ENCODE measurements around the gene BASP1.

The BASP1 gene

GRCh38 chr5:17269201-17269600 is 51.8 kb downstream of the BASP1 start:
- TF ChIP-seq CTCF (conservative IDR thresholded peaks at IDR 0.05; ENCODE audit: low read depth, low read length) = no peak
- H3K4me3 ChIP-seq (ENCODE audit: low read depth, low read length) = no peak overlapping the region
- DNase-seq (ENCODE audit: low read depth) = no peak

GRCh38 chr5:17272111-17272510 is 54.7 kb downstream of the BASP1 start:
- DNase-seq (ENCODE audit: low read depth) = no peak
- no peak overlapping the region for H3K4me3 ChIP-seq (ENCODE audit: low read depth, low read length)
- TF ChIP-seq CTCF (conservative IDR thresholded peaks at IDR 0.05; ENCODE audit: low read depth, low read length) = no peak

- TF ChIP-seq CTCF (conservative IDR thresholded peaks at IDR 0.05; ENCODE audit: low read depth, low read length) = no peak
- DNase-seq (ENCODE audit: low read depth) = no peak
- H3K4me3 ChIP-seq (ENCODE audit: low read depth, low read length) = no peak overlapping the region
Measured at GRCh38 chr5:17275289-17276158, 58.1 kb downstream of the BASP1 start.

GRCh38 chr5:17276445-17276844 is 59.0 kb downstream of the BASP1 start:
- no peak for DNase-seq (ENCODE audit: low read depth)
- H3K4me3 ChIP-seq (ENCODE audit: low read depth, low read length) = no peak overlapping the region
- TF ChIP-seq CTCF (conservative IDR thresholded peaks at IDR 0.05; ENCODE audit: low read depth, low read length) = no peak

GRCh38 chr5:17277907-17278306 is 60.5 kb downstream of the BASP1 start:
- DNase-seq (ENCODE audit: low read depth) = no peak

GRCh38 chr5:17278931-17279330 is 61.5 kb downstream of the BASP1 start:
- TF ChIP-seq CTCF (conservative IDR thresholded peaks at IDR 0.05; ENCODE audit: low read depth, low read length) = no peak
- H3K4me3 ChIP-seq (ENCODE audit: low read depth, low read length) = no peak overlapping the region
- DNase-seq (ENCODE audit: low read depth) = no peak

More at GRCh38 chr5:17277907-17278306, 60.5 kb downstream of the BASP1 start:
- no peak overlapping the region for H3K4me3 ChIP-seq (ENCODE audit: low read depth, low read length)
- no peak for TF ChIP-seq CTCF (conservative IDR thresholded peaks at IDR 0.05; ENCODE audit: low read depth, low read length)

- H3K4me3 ChIP-seq (ENCODE audit: low read depth, low read length) = no peak overlapping the region
- TF ChIP-seq CTCF (conservative IDR thresholded peaks at IDR 0.05; ENCODE audit: low read depth, low read length) = no peak
- no peak for DNase-seq (ENCODE audit: low read depth)
Measured at GRCh38 chr5:17279487-17279886, 62.1 kb downstream of the BASP1 start.

All from choroid plexus epithelial cell (primary cell).